AML-193 (cell line): ENCODE measurements around the gene GTF2H1.

ENCODE experiments used
- DNase-seq, 2 experiments: peaks; one replicate each; lab custom pipeline; 2025; lab: John Stamatoyannopoulos, UW

GTF2H1 gene

GRCh38 chr11:18321969-18322711 is at the start of gene GTF2H1, which contains the start of gene HPS5:
GTF2H1 (plus strand) TSS chr11:18322567; CDS start chr11:18333075, 10,508 bp downstream.
HPS5 (minus strand) TSS chr11:18322140; CDS start chr11:18317858, 4,282 bp downstream.
- peak; percentile 92 to 93 for DNase-seq

- DNase-seq = peak; percentile 68 to 79
These were observed 44.6 kb upstream of the GTF2H1 start for GRCh38 chr11:18277565-18278271.

GRCh38 chr11:18280438-18281045 is 41.8 kb upstream of the GTF2H1 start:
- no peak for DNase-seq

- no peak for DNase-seq
These were observed 39.7 kb upstream of the GTF2H1 start for GRCh38 chr11:18282626-18283025.

- DNase-seq = no peak
These were observed 36.5 kb upstream of the GTF2H1 start for GRCh38 chr11:18285841-18286240.

GRCh38 chr11:18288911-18289310 is 33.5 kb upstream of the GTF2H1 start:
- no peak for DNase-seq

- DNase-seq = no peak
These were observed 27.5 kb upstream of the GTF2H1 start for GRCh38 chr11:18294862-18295261.

- DNase-seq = no peak
These were observed 27.1 kb upstream of the GTF2H1 start for GRCh38 chr11:18295316-18295715.

GRCh38 chr11:18299721-18300120 is 22.6 kb upstream of the GTF2H1 start:
- DNase-seq = no peak

GRCh38 chr11:18304745-18305144 is 17.6 kb upstream of the GTF2H1 start:
- no peak for DNase-seq

- no peak for DNase-seq
These were observed 14.8 kb upstream of the GTF2H1 start for GRCh38 chr11:18307461-18308139.

- DNase-seq = no peak
These were observed 14.1 kb upstream of the GTF2H1 start for GRCh38 chr11:18308242-18308641.

GRCh38 chr11:18309691-18310090 is 12.7 kb upstream of the GTF2H1 start:
- no peak for DNase-seq

GRCh38 chr11:18310800-18311340 is 11.5 kb upstream of the GTF2H1 start:
- peak; percentile 80 to 81 for DNase-seq

GRCh38 chr11:18312012-18312411 is 10.4 kb upstream of the GTF2H1 start:
- DNase-seq = no peak

GRCh38 chr11:18312663-18313420 is 9.5 kb upstream of the GTF2H1 start:
- no peak for DNase-seq

GRCh38 chr11:18313965-18314763 is 8.2 kb upstream of the GTF2H1 start:
- DNase-seq = no peak

- peak; percentile 4 to 13 for DNase-seq
These were observed 7.4 kb upstream of the GTF2H1 start for GRCh38 chr11:18314784-18315523.

GRCh38 chr11:18315893-18316292 is 6.5 kb upstream of the GTF2H1 start:
- no peak for DNase-seq

- no peak for DNase-seq
These were observed 4.8 kb upstream of the GTF2H1 start for GRCh38 chr11:18317551-18317950.
